Muscle layer of colon (tissue), 2 donors: ENCODE results near the gene PARP8.
"Not testable (repeated sequence)": the region's sequence is repeated elsewhere in the genome, so short reads cannot be mapped to it uniquely, and the experiment has no call there.

Source experiments
- H3K27ac ChIP-seq: one replicate; pipeline ENCODE4 v1.7.0; 2013; ENCODE audit warnings: low read depth, mild to moderate bottlenecking, low read length, moderate library complexity
- H3K27me3 ChIP-seq, 2 donors: one replicate each; pipeline ENCODE4 v1.7.0; 2013; ENCODE audit warnings: low read length in 2 of 2, mild to moderate bottlenecking in 2 of 2; ENCODE audit not compliant: insufficient read depth in 2 of 2, control insufficient read depth in 1 of 2
- H3K36me3 ChIP-seq: one replicate; pipeline ENCODE4 v1.7.0; 2013; ENCODE audit warnings: mild to moderate bottlenecking, low read length; ENCODE audit not compliant: insufficient read depth
- H3K4me1 ChIP-seq: one replicate; pipeline ENCODE4 v1.7.0; 2013; ENCODE audit warnings: mild to moderate bottlenecking, low read length; ENCODE audit not compliant: insufficient read depth
- H3K4me3 ChIP-seq, 2 donors: one replicate each; pipeline ENCODE4 v1.7.0; 2013; ENCODE audit warnings: low read length in 2 of 2, low read depth in 1 of 2, mild to moderate bottlenecking in 1 of 2, moderate library complexity in 1 of 2
- H3K9ac ChIP-seq: one replicate; pipeline ENCODE4 v1.7.0; 2013; ENCODE audit warnings: low read length
- H3K9me3 ChIP-seq: one replicate; pipeline ENCODE4 v1.7.0; 2013; ENCODE audit warnings: mild to moderate bottlenecking, low read length
- donor health status: abdominal sarcoma.
- donor health status: Adenocarcinoma of cecum.

PARP8 gene

DNA sequence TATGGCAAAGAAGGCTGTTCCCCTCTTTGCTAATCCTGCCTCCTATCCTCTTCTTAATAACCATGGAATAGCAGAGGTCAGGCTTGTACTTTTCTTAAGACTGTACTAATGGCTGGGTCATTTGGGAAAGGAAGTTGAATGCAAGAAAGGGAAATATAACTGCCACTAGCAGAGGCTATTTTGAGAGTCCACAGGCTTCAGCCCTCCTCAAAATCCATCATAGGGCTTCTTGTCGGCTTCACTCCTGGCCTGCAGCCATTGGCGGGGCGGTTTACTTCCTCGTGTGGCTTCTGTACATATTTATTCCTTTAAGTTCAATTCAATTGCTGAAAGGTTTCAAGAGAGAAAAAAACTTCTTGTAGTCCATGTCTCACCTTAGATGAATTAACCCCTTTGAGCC lies 2.8 kb upstream of the PARP8 start:
- Histone ChIP-seq H3K27ac (no peak overlapping the region), H3K27me3 (no peaks in the 10 kb centered on the region), H3K9me3 (no peaks in the 10 kb centered on the region)

DNA sequence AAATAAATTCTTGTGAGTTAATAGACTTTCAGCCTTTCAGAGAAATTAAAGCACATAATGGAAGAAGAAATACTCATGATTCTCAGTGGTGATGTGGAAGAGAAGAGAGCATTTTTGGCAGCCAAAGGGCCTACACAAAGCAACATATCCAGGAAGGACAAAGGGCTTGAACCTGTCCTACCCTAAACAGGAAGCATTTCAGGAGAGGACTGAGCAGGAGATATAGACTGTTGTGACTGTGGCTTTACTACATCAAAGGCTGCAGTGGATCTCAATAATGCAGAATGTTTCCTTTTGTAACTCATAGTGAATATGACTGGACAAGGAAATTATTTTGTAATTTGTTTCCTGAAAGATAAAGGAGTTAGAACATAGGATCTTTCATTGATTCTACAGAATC lies 1.3 kb upstream of the PARP8 start:
- no peak overlapping the region for H3K27ac ChIP-seq
- H3K9ac ChIP-seq, result no peak overlapping the region
- no peaks in the 10 kb centered on the region for H3K36me3 ChIP-seq
- H3K4me1 ChIP-seq, result peaks cover 8% of the 10 kb centered on the region
- no peaks in the 10 kb centered on the region for H3K9me3 ChIP-seq
- no peak overlapping the region for H3K4me3 ChIP-seq
- H3K27me3 ChIP-seq, result no peaks in the 10 kb centered on the region

More for the DNA sequence above, 2.8 kb upstream of the PARP8 start:
- Histone ChIP-seq H3K4me1 (peaks cover 8% of the 10 kb centered on the region), H3K36me3 (no peaks in the 10 kb centered on the region), H3K9ac (no peak overlapping the region), H3K4me3 (no peak overlapping the region)

DNA sequence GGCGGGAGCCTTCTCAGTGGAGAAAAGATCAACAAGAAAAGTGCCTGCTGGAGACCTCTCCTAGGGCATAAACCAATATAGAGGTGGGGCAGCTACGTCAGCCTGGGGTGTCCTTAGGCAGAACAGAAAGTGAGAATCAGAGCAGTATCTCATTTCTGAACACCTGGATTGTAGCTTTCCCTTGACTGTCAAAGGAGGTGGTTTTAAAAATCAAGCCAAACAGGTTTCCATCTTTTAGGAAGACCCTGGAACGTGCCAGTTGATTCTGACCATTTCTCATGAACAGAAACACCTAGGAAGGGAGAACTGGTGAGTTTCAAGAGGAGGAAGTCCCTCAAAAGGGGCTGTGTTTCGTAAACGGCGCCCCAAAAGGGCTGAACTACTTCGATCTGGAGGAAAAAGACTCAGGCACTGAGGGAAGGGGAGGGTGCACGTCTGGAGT lies 655 bp upstream of the PARP8 start:
- not testable (repeated sequence) for H3K9ac ChIP-seq, H3K27ac ChIP-seq

DNA sequence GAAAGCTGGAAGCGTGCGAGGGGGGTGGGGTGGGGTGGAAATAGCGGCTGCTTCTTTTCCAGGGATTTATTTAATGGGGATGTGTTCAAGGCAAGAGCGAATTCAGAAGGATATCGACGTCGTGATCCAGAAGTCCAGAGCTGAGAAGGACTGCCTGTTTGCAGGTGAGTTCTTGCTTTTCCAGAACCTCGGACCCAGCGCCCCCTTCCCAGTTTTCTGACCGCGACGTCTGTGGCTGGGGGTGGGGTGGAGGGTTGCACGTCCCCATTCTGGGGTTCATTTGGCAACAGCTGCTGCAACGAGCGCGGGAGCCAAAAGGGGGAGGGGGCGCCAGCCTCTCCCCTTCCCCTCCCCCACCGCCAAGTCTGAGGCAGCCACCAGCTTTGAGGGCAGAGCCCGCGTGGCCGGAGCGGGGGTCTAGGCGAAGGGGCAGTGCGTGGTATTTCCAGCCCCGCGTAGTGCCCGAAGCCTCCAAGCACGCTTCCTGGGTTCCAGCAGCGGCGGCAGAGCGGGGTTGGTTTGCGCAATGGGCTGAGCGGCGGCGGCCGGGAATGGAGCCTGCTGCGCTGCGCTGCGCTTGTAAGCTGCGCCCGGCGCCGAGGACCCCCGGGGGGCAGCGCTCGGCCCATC lies 701 bp downstream of the PARP8 start:
- H3K27me3 ChIP-seq, result no peaks in the 10 kb centered on the region
- peaks cover 8% of the 10 kb centered on the region for H3K4me1 ChIP-seq
- no peaks in the 10 kb centered on the region for H3K36me3 ChIP-seq
- H3K27ac ChIP-seq, result peak overlapping the region; percentile 88
- peak overlapping the region; percentile 76 to 97 for H3K4me3 ChIP-seq
- peak overlapping the region; percentile 53 for H3K9ac ChIP-seq
- no peaks in the 10 kb centered on the region for H3K9me3 ChIP-seq

More for the DNA sequence above, 655 bp upstream of the PARP8 start:
- peak overlapping the region in 1 of 2 donors; percentile 76 for H3K4me3 ChIP-seq
- not testable (repeated sequence) for H3K9me3 ChIP-seq, H3K27me3 ChIP-seq, H3K4me1 ChIP-seq, H3K36me3 ChIP-seq

DNA sequence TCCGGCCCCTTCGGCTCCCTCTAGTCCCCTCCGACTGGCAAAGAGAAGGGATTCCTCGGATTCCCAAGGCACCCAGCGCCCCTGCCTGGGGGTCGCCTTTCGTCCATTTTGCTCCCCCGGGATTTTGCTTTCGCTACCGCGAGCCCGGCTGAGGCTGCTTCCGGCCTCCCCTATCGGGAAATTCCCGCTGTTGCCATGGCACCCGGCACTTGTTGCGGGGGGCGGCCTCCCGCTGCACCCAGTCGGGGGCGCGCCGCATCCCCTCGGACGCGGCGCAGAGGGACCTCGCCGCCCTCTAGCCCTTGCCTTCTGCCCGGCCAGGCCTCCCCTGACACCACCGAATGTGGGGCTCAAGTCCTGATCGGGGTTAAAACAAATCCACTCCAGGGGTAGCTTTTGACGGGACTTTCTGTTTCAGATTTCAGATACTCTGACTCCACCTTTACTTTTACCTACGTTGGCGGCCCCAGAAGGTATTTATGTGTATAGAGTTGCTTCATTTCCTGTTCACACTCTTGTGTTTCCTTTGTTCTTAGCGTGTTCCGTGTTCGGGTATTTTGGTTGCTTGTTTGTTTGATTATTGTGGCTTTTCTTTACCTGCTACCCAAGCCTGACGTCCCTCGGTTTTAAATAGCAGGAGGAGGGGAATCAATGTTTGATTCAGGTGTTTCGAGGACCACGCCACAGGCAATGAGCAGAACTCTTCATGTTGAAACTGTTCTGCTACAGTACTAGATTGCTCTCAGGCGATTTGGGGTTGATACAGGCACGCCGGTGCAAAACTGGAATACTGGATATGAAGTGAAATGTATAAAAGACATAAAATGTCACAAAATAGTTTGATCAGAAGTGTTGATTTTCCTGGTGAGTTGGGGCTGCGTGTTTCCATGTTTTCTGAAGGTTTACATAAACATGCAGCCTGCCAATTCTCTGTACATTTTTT lies 1.5 kb downstream of the PARP8 start:
- H3K27me3 ChIP-seq, result no peaks in the 10 kb centered on the region
- H3K4me1 ChIP-seq, result peaks cover 8% of the 10 kb centered on the region
- H3K9ac ChIP-seq, result peak overlapping the region; percentile 35

DNA sequence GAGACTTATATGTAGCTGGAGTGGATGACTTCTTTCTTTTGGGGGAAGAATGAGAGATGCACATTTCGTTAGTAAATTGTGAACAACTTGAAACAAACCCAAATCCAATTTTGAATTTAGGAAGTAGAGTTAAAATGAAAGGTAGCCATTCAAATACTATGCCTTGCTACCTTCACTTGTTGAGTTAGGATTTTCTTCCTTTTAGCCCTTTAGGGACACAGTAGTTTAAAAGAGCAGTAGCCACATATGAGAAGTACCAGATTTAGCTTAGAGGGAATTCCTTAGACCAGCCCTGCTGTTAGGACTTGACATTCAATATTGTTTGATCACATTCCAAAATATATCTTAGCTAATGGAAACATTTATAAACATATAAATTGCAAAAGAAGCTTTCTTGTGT lies 2.2 kb downstream of the PARP8 start:
- H3K4me3 ChIP-seq, result peak overlapping the region in 1 of 2 donors; percentile 76
- not testable (repeated sequence) for H3K27ac ChIP-seq, H3K9ac ChIP-seq, H3K36me3 ChIP-seq, H3K27me3 ChIP-seq, H3K9me3 ChIP-seq
- H3K4me1 ChIP-seq, result peaks cover 11% of the 10 kb centered on the region

More for the DNA sequence above, 1.5 kb downstream of the PARP8 start:
- peak overlapping the region; percentile 88 for H3K27ac ChIP-seq
- H3K36me3 ChIP-seq, result no peaks in the 10 kb centered on the region
- H3K9me3 ChIP-seq, result no peaks in the 10 kb centered on the region
- H3K4me3 ChIP-seq, result peak overlapping the region; percentile 76 to 97

DNA sequence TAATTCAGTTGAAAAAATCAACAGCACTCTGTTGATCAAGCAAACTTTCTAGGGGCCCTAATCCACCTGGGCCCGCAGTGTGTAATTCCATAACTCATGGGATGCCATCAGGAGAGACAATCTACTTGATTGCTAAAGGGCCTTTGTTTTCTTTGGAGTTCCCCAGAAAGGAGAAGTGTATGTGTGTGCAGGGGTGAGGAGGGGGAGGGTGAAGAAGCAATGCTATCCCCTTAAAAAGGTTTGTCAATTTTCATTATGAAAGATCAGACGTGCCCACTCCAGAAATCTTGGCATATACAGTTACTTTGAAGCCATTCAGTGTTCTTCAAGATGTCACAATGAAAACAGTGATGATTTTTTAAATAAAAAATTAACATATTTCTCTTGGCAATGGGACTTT lies 6.2 kb downstream of the PARP8 start:
- peaks cover 4% of the 10 kb centered on the region for H3K4me1 ChIP-seq
- no peaks in the 10 kb centered on the region for H3K9me3 ChIP-seq
- H3K36me3 ChIP-seq, result no peaks in the 10 kb centered on the region
- H3K27me3 ChIP-seq, result no peaks in the 10 kb centered on the region
- no peak overlapping the region for H3K27ac ChIP-seq
- H3K4me3 ChIP-seq, result no peak overlapping the region
- H3K9ac ChIP-seq, result no peak overlapping the region

DNA sequence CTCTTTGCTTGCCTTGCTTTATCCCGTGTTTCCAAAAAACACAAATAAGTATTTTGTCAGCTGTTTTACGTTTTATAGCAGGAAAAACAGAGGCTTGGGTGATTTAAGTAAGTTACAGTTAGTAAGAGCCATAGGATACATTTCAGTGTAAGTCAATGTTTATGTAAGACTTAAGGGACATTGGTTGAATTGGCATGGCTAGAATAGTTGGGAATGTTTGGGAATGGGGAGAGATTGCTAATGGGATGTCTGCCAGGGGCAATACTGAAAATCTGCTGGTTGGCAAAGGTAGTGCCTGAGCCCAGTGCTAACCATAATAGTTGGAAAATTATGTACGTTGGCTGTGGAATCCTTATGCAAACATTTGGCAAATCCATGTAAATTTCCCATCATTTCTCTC lies 7.0 kb downstream of the PARP8 start:
- H3K27ac ChIP-seq, result not testable (repeated sequence)

DNA sequence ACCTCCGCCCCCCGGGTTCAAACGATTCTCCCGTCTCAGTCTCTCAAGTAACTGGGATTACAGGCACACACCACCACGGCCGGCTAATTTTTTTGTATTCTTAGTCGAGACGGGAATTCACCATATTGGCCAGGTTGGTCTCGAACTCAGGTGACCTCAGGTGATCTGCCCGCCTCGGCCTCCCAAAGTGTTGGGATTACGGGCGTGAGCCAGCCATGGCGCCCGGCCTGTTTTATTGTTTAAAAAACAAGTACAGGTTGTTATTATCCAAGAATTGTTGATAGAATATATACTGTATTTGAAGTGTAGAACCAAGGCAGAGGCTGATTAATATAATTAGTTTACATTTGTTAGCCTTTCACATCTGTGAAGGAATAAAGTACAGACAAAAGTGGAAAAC lies 8.9 kb downstream of the PARP8 start:
- Histone ChIP-seq H3K36me3 (no peaks in the 10 kb centered on the region), H3K27me3 (no peaks in the 10 kb centered on the region), H3K9me3 (no peaks in the 10 kb centered on the region), H3K4me3 (no peak overlapping the region), H3K27ac (no peak overlapping the region), H3K9ac (no peak overlapping the region), H3K4me1 (peaks cover 4% of the 10 kb centered on the region)

More for the DNA sequence above, 7.0 kb downstream of the PARP8 start:
- H3K4me1 ChIP-seq, H3K36me3 ChIP-seq, H3K9me3 ChIP-seq, H3K9ac ChIP-seq, H3K27me3 ChIP-seq, H3K4me3 ChIP-seq: not testable (repeated sequence)

DNA sequence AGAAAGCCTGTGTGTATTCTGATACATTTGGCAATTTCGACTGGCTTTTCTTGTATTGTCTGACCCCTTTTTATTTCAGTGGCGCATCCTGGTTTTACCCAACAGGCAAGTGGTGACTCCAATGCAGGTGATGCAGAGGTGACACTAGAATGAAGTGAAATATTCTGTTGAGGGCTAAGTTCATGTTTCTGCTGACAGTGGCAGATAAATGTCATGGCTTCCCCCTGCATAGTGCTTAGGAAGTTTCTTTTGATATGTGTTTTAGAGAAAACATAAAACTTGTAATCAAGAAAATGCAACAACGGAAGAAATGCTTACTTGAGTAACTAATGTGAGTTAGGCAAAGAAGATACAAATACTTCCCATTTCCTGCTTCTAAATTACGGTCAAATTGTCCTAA lies 13.1 kb downstream of the PARP8 start:
- not testable (repeated sequence) for H3K9me3 ChIP-seq, H3K27ac ChIP-seq, H3K36me3 ChIP-seq, H3K4me3 ChIP-seq, H3K4me1 ChIP-seq, H3K9ac ChIP-seq, H3K27me3 ChIP-seq

DNA sequence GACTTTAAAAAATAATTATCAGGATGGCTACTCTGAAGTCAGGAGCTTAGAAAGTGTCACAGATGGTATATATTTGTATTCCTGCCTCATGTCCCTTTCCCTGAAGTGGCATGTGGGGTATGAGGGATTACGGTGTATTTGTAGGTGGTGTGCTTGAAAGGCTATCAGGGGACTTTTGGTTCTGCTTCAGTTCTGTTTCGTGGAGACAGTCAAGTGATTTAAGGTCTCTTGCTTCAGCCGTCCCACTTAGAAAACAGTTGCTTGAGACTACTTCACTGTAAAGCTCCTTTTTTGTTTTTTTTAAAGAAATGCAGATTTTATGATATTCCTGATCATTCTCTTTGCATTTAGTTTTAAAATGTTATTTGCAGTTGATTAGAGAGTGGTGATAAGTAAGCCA lies 18.3 kb downstream of the PARP8 start:
- no peaks in the 10 kb centered on the region for H3K27me3 ChIP-seq
- H3K9me3 ChIP-seq, result no peaks in the 10 kb centered on the region
- H3K36me3 ChIP-seq, result no peaks in the 10 kb centered on the region
- H3K4me1 ChIP-seq, result no peaks in the 10 kb centered on the region
- no peak overlapping the region for H3K4me3 ChIP-seq
- no peak overlapping the region for H3K9ac ChIP-seq
- no peak overlapping the region for H3K27ac ChIP-seq
